GM18499 (cell line): Measurements from ENCODE around the gene EFNA5.

Experiments used
- ATAC-seq: cut with Tn5 transposase; IDR thresholded peaks from one replicate; pipeline ENCODE4 v1.9.1; 2021; ENCODE audit warnings: moderate number of reproducible peaks; ENCODE audit not compliant: insufficient read depth, unreplicated experiment

EFNA5 gene

GRCh38 chr5:107531308-107531707, 139.4 kb downstream of the EFNA5 start:
- no peak for ATAC-seq

GRCh38 chr5:107529618-107530017, 141.1 kb downstream of the EFNA5 start:
- no peak for ATAC-seq

- ATAC-seq: no peak
These were observed 144.3 kb downstream of the EFNA5 start for GRCh38 chr5:107526270-107526937.

DNA sequence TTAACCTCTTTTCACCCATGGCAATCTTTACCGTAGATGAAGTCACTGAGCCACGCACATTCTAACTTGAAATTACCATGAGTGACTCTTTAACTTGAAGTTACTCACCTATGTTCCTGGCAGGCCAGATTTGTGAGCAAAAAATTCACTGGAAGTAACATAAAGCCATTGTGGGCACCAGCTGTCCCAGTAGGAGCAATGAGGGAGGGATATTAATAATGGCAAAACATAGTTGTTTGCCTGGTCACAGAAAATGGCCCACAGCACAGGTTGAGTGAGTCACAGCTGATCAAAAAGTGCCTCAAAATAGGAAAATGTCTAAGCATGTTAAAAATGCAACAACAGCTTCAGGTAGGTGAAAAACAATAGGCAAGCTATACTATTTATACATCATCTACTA, 146.6 kb downstream of the EFNA5 start:
- ATAC-seq: no peak

- no peak for ATAC-seq
These were observed 147.6 kb downstream of the EFNA5 start for GRCh38 chr5:107523029-107523680.

GRCh38 chr5:107522456-107522855, 148.3 kb downstream of the EFNA5 start:
- ATAC-seq: no peak

GRCh38 chr5:107519900-107520354, 150.8 kb downstream of the EFNA5 start:
- ATAC-seq: no peak

DNA sequence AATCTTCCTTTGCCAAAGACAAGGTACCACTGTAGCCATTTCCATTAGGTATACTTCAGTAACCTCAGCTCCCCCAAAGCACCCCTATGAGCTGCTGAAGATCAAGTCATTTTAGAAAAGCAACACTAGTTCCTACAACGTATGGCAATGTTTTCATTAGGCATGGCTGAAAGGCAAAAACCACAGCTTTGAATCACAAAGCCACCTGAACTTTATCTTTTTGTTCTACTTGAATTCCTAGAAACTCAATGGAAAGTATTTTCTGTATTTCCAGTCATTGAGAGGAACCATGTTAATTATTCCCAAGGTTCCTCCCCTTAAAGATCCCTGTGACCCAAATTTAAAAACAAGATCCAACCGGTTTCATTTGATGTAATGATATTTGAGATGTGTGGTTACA, 152.1 kb downstream of the EFNA5 start:
- ATAC-seq: no peak

GRCh38 chr5:107518190-107518589, 152.5 kb downstream of the EFNA5 start:
- ATAC-seq: no peak

DNA sequence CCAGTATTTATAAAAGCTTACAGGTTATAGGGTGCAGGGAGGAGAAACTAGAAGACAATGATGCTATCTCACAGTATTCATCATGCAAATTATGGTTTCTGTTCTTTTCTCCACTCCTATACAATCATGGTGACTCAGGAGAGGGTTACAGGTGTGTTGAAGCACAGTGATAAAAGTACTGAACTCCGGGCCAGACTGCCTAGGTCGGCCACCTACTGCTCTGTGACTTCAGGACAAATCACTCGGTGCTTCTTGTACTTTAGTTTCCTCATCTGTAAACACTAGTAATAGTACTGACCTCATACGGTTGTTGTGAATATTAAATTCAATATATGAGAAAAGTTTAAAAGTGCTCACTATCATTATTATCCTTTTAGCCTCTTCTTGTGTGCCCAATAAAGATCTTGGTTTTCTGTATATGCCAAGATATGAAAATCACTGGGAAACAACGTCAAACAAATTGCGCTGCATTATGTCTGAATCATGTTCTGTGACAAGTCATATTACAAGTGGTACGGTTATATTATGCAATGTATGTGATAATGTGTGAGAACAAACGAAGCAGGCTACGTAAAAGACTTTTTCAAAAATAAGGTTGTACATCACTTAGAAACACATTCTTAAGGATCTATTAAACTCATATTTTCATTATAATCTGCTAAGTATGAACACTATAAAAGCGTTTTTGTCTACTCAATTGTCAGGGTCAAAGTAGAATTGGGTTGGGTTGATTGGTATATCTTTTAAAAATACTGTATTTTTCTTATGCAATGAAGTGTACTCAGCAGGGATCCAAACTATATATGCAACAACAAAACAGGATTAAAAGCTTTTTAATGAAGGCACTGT, 153.3 kb downstream of the EFNA5 start:
- no peak for ATAC-seq

DNA sequence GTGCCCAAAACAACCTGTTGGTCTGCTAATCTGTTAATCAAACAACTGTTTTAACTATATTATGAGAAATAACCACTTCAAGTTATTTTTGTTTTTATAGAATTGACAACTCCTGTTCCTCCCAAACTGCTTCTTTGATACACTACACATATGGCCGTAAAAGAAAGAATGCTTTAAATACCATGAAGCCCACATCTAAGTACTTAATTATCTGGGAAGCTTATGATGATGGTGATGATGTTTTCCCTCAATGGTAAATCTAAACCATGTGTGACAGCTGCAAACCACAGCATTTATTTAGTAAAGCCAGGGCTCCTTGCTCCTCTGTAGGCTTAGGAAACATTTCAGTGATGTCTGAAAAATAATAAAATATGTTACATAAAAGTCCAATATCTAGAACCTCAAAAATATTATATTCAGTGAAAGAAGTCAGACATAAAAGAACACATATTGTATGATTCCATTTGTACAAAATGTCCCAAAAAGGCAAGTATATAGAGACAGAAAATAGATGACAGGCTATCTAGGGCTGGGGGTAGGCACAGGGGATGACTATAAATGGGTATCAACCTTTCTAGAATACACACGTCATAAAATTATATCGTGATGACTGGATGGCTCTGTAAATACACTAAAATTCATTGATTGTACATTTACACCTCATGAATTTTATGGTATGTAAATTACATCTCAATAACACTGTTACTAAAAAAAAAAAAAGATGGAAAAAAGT, 154.1 kb downstream of the EFNA5 start:
- ATAC-seq: no peak

DNA sequence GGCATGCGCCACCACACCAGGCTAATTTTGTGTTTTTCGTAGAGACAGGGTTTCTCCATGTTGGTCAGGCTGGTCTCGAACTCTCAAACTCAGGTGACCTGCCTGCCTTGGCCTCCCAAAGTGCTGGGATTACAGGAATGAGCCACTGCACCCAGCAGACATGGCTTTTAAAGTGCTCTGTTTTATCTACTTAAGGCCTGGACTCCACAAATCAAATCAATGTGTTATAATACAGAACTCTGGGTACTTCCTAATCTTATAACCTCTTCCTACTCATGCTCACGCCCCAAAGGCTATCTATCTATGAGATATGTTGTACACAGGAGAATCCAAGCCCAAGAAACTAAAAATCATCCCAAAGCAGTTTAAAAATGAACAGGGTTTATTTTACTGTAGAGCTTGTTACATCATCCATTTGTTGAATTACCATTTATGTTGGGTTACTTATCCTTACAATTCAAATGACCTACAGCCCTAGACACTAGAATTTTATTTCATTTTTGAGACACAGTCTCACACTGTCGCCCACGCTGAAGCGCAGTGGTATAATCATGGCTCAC, 155.1 kb downstream of the EFNA5 start:
- ATAC-seq: no peak

DNA sequence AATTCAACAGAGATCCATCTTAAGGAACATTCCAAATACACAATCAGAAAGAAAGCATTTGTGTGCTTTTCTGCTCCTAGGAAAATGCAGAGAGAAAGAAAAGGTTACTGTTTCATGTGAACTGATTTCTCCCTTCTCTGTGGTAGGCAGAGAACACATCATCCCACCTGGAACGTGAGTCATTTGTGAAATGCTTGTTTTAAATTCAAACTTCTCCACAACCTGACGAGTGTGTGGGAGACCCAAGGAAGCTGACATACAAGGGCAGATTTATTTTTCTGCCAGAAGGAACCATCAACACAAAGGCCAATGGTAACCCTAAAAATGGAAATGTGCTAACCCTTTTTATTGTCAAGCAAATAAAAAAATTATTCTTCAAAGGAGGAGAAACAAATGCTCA, 156.4 kb downstream of the EFNA5 start:
- ATAC-seq: no peak

DNA sequence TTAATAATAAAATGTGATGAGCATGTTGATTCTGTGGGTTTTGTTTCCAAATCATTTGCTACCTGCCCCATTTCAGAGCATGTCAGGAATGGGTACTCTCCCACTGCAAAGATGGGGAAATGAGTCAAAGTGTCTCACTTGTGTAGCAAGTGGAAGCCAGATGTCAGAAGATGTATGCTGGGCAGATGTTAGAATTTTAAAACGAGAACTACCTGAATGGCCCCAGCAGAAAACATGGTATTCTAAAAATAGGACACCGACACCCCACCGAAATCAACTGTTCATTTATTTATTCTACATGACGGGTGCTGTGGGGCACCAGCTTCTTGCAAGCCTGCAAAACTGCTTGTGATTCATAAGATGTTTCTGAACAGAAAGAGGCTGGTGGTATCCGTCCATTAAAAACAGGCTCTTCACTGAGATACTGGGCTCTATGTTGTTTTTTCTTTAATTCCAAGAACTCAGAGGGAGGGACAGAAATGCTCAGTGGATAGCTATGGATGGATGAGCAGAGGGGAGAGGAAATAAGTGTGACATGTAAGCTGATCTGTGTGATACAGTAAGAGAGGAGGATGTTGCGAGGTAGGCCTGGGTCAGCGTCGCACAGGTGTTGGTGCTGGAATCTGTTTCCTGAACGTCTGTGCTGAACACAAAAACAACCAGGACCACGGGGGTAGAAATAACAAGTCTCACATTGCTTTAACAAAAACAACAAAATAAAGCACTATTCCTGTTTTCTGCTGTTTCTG, 157.2 kb downstream of the EFNA5 start:
- ATAC-seq: no peak

- ATAC-seq: no peak
These were observed 158.7 kb downstream of the EFNA5 start for GRCh38 chr5:107512029-107512428.

GRCh38 chr5:107510125-107510524, 160.6 kb downstream of the EFNA5 start:
- ATAC-seq: no peak

DNA sequence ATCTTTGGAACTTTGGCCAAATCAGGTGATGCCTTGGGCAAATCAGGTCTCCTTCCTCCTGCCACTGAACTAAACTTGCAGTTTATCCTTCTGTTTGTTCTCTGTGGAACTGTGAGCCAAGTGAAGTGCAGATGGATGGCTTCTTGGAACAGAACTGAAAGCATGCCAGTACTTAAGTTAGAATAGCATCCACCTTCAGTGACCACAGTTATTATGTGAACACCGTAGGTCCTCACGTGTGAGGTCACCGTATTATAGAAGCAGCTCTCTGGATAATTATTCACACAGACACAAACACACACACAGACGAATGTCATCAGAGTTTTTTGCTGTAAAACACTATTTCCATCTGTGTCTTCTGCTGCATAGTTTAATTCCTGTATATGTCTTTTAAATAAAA, 162.6 kb downstream of the EFNA5 start:
- no peak for ATAC-seq

GRCh38 chr5:107505763-107506534, 164.8 kb downstream of the EFNA5 start:
- no peak for ATAC-seq

- ATAC-seq: no peak
These were observed 166.3 kb downstream of the EFNA5 start for GRCh38 chr5:107504424-107504823.
